DOHH2 (cell line): ENCODE results near the gene ZNF609.

Experiments used
- EZH2phosphoT487 ChIP-seq: fragments of 200-600 bp; sonication (generic); IDR thresholded peaks from 2 replicates; pipeline ENCODE4 v1.6.1; 2017; ENCODE audit warnings: borderline replicate concordance, mild to moderate bottlenecking, antibody characterized with exemption, low read length, moderate library complexity, mixed read lengths
- TF ChIP-seq, protein P1 (sequence below): fragments of 200-600 bp; sonication (generic); IDR thresholded peaks from one replicate; pipeline ENCODE4 v1.5.1; 2014; ENCODE audit warnings: antibody characterized with exemption, mild to moderate bottlenecking, low read depth, low read length; ENCODE audit not compliant: poor library complexity, severe bottlenecking

DNA sequence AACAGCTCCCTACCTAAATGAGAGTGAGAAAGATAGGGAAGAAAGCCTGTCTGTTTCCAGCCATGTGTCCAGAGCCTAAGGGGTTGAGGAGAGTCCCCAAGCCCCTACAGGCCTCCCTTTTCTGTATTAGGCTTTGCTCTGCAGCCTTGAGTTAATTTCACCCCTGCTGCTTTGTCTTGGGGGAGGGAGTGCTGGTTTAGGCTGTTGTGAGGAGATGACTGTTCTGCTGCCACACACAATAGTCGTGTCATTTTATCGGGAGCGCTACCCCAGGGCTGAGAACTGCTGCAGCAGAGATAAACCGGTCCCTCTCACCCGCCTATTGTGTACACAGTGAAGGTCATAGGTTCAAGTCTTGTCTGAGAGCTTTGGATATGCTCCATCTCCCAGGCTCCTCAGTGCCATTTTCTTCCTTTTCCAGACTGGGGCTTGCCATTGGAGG lies 1.4 kb downstream of the ZNF609 start:
- TF ChIP-seq EZH2phosphoT487, result no peak
- TF ChIP-seq, protein P1, sequence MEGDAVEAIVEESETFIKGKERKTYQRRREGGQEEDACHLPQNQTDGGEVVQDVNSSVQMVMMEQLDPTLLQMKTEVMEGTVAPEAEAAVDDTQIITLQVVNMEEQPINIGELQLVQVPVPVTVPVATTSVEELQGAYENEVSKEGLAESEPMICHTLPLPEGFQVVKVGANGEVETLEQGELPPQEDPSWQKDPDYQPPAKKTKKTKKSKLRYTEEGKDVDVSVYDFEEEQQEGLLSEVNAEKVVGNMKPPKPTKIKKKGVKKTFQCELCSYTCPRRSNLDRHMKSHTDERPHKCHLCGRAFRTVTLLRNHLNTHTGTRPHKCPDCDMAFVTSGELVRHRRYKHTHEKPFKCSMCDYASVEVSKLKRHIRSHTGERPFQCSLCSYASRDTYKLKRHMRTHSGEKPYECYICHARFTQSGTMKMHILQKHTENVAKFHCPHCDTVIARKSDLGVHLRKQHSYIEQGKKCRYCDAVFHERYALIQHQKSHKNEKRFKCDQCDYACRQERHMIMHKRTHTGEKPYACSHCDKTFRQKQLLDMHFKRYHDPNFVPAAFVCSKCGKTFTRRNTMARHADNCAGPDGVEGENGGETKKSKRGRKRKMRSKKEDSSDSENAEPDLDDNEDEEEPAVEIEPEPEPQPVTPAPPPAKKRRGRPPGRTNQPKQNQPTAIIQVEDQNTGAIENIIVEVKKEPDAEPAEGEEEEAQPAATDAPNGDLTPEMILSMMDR, result no peak
